ENCODE data around the gene STK38. TPM values are rescaled to one million over a fixed set of nuclear protein-coding genes. Genes with fewer than 3 reads are reported as not detected.

STK38 gene
- total RNA-seq, 1 donor from 2014 or later: 41.4 TPM

DNA sequence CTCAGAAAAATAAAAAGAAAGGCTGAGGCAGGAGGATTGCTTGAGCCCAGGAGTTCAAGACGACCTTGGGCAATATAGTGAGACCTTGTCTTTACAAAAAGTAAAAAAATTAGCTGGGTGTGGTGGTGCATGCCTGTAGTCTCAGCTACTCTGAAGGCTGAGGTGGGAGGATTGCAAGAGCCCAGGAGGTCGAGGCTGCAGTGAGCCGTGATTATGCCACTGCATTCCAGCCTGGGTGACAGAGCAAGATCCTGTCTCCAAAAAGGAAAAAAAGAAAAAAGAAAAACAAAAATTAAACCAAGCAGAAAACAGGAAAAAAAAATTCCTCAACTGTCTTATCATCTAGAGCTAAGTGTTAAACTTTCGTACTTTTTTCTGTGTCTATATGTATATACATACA, 34.4 kb upstream of the STK38 start:
- DNase-seq (ENCODE audit: low spot score): no peak
- Mint-ChIP-seq H3K9me3 (ENCODE audit: unreplicated experiment) (no peaks in the 10 kb centered on the region), H3K27ac (ENCODE audit: unreplicated experiment) (no peak overlapping the region), H3K36me3 (ENCODE audit: low read depth, unreplicated experiment) (no peaks in the 10 kb centered on the region), H3K4me1 (ENCODE audit: unreplicated experiment) (peaks cover 4% of the 10 kb centered on the region), H3K27me3 (ENCODE audit: unreplicated experiment) (peaks cover 4% of the 10 kb centered on the region), H3K4me3 (ENCODE audit: unreplicated experiment) (no peak overlapping the region)
- TF ChIP-seq, protein P1, sequence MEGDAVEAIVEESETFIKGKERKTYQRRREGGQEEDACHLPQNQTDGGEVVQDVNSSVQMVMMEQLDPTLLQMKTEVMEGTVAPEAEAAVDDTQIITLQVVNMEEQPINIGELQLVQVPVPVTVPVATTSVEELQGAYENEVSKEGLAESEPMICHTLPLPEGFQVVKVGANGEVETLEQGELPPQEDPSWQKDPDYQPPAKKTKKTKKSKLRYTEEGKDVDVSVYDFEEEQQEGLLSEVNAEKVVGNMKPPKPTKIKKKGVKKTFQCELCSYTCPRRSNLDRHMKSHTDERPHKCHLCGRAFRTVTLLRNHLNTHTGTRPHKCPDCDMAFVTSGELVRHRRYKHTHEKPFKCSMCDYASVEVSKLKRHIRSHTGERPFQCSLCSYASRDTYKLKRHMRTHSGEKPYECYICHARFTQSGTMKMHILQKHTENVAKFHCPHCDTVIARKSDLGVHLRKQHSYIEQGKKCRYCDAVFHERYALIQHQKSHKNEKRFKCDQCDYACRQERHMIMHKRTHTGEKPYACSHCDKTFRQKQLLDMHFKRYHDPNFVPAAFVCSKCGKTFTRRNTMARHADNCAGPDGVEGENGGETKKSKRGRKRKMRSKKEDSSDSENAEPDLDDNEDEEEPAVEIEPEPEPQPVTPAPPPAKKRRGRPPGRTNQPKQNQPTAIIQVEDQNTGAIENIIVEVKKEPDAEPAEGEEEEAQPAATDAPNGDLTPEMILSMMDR (IDR thresholded peaks at IDR 0.05; ENCODE audit: unreplicated experiment): no peak

DNA sequence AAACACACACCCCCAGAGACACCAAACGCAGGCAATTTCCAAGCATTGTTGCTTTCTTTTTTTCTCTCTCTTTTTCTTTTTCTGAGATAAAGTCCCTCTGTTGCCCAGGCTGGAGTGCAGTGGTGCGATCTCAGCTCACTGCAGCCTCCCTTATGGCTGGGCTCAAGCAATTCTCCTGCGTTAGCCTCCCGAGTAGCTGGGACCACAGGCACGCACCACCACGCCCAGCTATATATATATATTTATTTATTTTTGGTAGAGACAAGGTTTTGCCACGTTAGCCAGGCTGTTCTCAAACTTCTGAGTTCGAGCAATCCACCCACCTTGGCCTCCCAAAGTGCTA, 32.9 kb upstream of the STK38 start:
- Mint-ChIP-seq H3K36me3 (ENCODE audit: low read depth, unreplicated experiment) (no peaks in the 10 kb centered on the region), H3K9me3 (ENCODE audit: unreplicated experiment) (no peaks in the 10 kb centered on the region), H3K27me3 (ENCODE audit: unreplicated experiment) (peaks cover 4% of the 10 kb centered on the region), H3K27ac (ENCODE audit: unreplicated experiment) (no peak overlapping the region), H3K4me3 (ENCODE audit: unreplicated experiment) (no peak overlapping the region), H3K4me1 (ENCODE audit: unreplicated experiment) (peaks cover 4% of the 10 kb centered on the region)
- no peak for DNase-seq (ENCODE audit: low spot score)
- TF ChIP-seq, protein P1 (IDR thresholded peaks at IDR 0.05; ENCODE audit: unreplicated experiment): no peak

DNA sequence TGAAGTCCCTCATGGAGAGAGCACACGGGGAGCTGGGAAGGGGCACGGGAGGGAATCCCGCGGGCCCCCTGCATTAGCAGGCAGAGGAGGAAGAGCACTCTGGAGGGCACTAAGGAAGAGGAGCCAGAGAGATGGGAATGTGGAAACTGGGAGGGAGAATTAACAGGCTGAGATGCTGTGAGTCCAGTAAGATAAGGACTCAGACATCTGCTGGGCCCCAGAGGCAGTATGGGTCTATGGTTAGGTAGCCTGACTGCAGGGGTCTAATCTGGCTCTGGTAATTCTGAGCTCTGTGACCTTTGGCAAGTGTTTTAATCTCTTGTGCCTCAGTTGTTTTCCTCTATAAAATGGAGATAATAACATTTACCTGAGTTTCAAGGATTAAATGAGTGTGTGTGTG, 31.2 kb upstream of the STK38 start:
- Mint-ChIP-seq H3K36me3 (ENCODE audit: low read depth, unreplicated experiment) (no peaks in the 10 kb centered on the region), H3K27me3 (ENCODE audit: unreplicated experiment) (peaks cover 4% of the 10 kb centered on the region), H3K4me3 (ENCODE audit: unreplicated experiment) (no peak overlapping the region), H3K9me3 (ENCODE audit: unreplicated experiment) (no peaks in the 10 kb centered on the region), H3K4me1 (ENCODE audit: unreplicated experiment) (peaks cover 4% of the 10 kb centered on the region), H3K27ac (ENCODE audit: unreplicated experiment) (no peak overlapping the region)
- TF ChIP-seq, protein P1 (IDR thresholded peaks at IDR 0.05; ENCODE audit: unreplicated experiment): no peak
- DNase-seq (ENCODE audit: low spot score): no peak

DNA sequence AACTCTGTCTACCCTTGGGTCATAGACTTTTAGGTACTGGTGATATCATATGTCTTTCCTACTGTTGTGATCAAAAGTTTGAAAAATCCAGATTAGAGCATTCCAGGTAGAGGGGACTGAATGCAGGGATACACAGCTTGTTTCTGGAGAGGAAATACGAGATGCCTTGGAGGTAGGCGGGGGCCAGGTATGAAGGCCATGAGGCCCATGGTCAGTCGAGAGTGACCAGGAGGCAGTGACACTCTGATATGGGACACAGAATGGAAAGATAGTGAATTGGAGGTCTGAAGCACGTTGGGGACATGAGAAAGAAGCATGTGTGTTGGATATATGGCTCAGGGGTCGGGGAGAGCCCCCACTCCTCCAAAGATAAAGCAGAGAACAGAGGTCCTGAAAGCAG, 30.8 kb upstream of the STK38 start:
- DNase-seq (ENCODE audit: low spot score): no peak
- TF ChIP-seq, protein P1 (IDR thresholded peaks at IDR 0.05; ENCODE audit: unreplicated experiment): no peak
- Mint-ChIP-seq H3K27me3 (ENCODE audit: unreplicated experiment) (peaks cover 4% of the 10 kb centered on the region), H3K4me3 (ENCODE audit: unreplicated experiment) (no peak overlapping the region), H3K27ac (ENCODE audit: unreplicated experiment) (no peak overlapping the region), H3K9me3 (ENCODE audit: unreplicated experiment) (no peaks in the 10 kb centered on the region), H3K4me1 (ENCODE audit: unreplicated experiment) (peaks cover 4% of the 10 kb centered on the region), H3K36me3 (ENCODE audit: low read depth, unreplicated experiment) (no peaks in the 10 kb centered on the region)

DNA sequence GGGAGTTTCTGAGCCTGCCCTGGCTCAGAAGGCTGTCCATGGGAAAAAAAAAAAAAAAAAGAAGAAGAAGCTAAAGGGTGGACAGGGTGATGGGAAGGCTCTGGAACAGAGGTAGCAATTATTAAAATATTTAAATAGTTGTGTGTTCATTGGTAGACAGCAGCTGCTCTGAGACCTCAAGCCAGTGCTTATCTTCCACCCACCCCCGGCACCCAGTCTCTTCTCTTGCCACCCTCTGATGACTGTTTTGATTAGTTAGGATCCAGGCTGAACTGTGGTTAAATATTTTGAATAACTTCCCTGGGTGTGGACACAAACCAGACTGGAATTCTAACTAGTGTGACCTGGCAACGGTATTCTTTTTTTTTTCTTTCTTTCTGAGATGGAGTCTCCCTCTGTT, 30.0 kb upstream of the STK38 start:
- no peaks in the 10 kb centered on the region for H3K36me3 Mint-ChIP-seq (ENCODE audit: low read depth, unreplicated experiment)
- H3K4me3 Mint-ChIP-seq (ENCODE audit: unreplicated experiment): no peak overlapping the region
- peaks cover 4% of the 10 kb centered on the region for H3K27me3 Mint-ChIP-seq (ENCODE audit: unreplicated experiment)
- H3K9me3 Mint-ChIP-seq (ENCODE audit: unreplicated experiment): no peaks in the 10 kb centered on the region
- no peak overlapping the region for H3K27ac Mint-ChIP-seq (ENCODE audit: unreplicated experiment)
- peaks cover 4% of the 10 kb centered on the region for H3K4me1 Mint-ChIP-seq (ENCODE audit: unreplicated experiment)
- TF ChIP-seq, protein P1 (IDR thresholded peaks at IDR 0.05; ENCODE audit: unreplicated experiment): no peak
- no peak for DNase-seq (ENCODE audit: low spot score)

Measured in endothelial cell (in vitro differentiated cells).